HepG2 (cell line): ENCODE data around the gene INO80B. TPM values are rescaled to one million over a fixed set of nuclear protein-coding genes. Genes with fewer than 3 reads are reported as not detected.

Experiments used
- ARNTL ChIP-seq: sonication (generic); formaldehyde crosslinking; IDR thresholded peaks from 2 replicates; pipeline ENCODE4 v1.4.0; 2020; ENCODE audit warnings: mild to moderate bottlenecking, missing genetic modification reagents
- BRCA1 ChIP-seq: sonication (generic); formaldehyde crosslinking; IDR thresholded peaks from 2 replicates; pipeline ENCODE4 v1.4.0; 2020; ENCODE audit warnings: missing genetic modification reagents
- EZH2 ChIP-seq: conservative IDR thresholded peaks from 2 replicates; pipeline ENCODE4 v1.6.1; 2012; ENCODE audit warnings: mild to moderate bottlenecking, low read depth, low read length, moderate library complexity
- GPN1 ChIP-seq: sonication (generic); formaldehyde crosslinking; IDR thresholded peaks from 2 replicates; pipeline ENCODE4 v1.5.1; 2020; ENCODE audit warnings: missing genetic modification reagents, borderline replicate concordance
- HDAC1 ChIP-seq: sonication (generic); formaldehyde crosslinking; IDR thresholded peaks from 2 replicates; pipeline ENCODE4 v1.5.1; 2020; ENCODE audit warnings: mild to moderate bottlenecking, missing genetic modification reagents
- HHEX ChIP-seq: IDR thresholded peaks from 2 replicates; pipeline ENCODE4 v1.6.1; 2016; ENCODE audit warnings: control low read depth
- LCORL ChIP-seq, 2 experiments: fragments of 450-650 bp in 1 of 2; sonication (generic) in 1 of 2; formaldehyde crosslinking in 1 of 2; IDR thresholded peaks; 2 replicates each; pipeline versions ENCODE4 v1.5.0 to v1.6.1; 2017 to 2020; ENCODE audit warnings: antibody characterized with exemption in 1 of 2, missing genetic modification reagents in 1 of 2
- NRL ChIP-seq: sonication (generic); formaldehyde crosslinking; IDR thresholded peaks from 2 replicates; pipeline ENCODE4 v1.5.0; 2020; ENCODE audit warnings: missing genetic modification reagents, mild to moderate bottlenecking, moderate library complexity, borderline replicate concordance
- ONECUT2 ChIP-seq: sonication (generic); formaldehyde crosslinking; IDR thresholded peaks from 2 replicates; pipeline ENCODE4 v1.4.0; 2020; ENCODE audit warnings: missing genetic modification reagents
- PRPF4 ChIP-seq: fragments of 200-400 bp; formaldehyde crosslinking; IDR thresholded peaks from 2 replicates; pipeline ENCODE4 v1.6.1; 2016; ENCODE audit warnings: low read length, low read depth; ENCODE audit not compliant: poor library complexity, severe bottlenecking
- RARG ChIP-seq: sonication (generic); formaldehyde crosslinking; IDR thresholded peaks from 2 replicates; pipeline ENCODE4 v1.4.0; 2020; ENCODE audit warnings: low read depth, mild to moderate bottlenecking, missing genetic modification reagents
- REL ChIP-seq: sonication (generic); formaldehyde crosslinking; conservative IDR thresholded peaks from 2 replicates; pipeline ENCODE4 v1.8.0; 2022; ENCODE audit warnings: mild to moderate bottlenecking, missing genetic modification reagents, moderate library complexity
- RORA ChIP-seq: sonication (generic); formaldehyde crosslinking; IDR thresholded peaks from 2 replicates; pipeline ENCODE4 v1.5.0; 2020; ENCODE audit warnings: mild to moderate bottlenecking, missing genetic modification reagents, moderate library complexity
- SMYD3 ChIP-seq: sonication (generic); formaldehyde crosslinking; IDR thresholded peaks from 2 replicates; pipeline ENCODE4 v1.8.1; 2023; ENCODE audit warnings: mild to moderate bottlenecking, missing genetic modification reagents
- SP1 ChIP-seq, 2 experiments: fragments of 450-650 bp in 1 of 2; sonication (generic) in 1 of 2; formaldehyde crosslinking in 1 of 2; IDR thresholded peaks; 2 replicates each; pipeline versions ENCODE4 v1.4.0 to v1.6.1; 2016 to 2020; ENCODE audit warnings: missing genetic modification reagents in 1 of 2
- SRF ChIP-seq: IDR thresholded peaks from 2 replicates; pipeline ENCODE4 v1.6.1; 2011; ENCODE audit warnings: mild to moderate bottlenecking, low read depth, low read length, moderate library complexity
- YY1 ChIP-seq: IDR thresholded peaks from 2 replicates; pipeline ENCODE4 v1.6.1; 2011; ENCODE audit warnings: low read length, low read depth, moderate library complexity, mild to moderate bottlenecking; ENCODE audit not compliant: insufficient read depth, insufficient replicate concordance
- ZKSCAN5 ChIP-seq: sonication (generic); formaldehyde crosslinking; IDR thresholded peaks from 2 replicates; pipeline ENCODE4 v1.5.1; 2020; ENCODE audit warnings: mild to moderate bottlenecking, missing genetic modification reagents
- ZNF326 ChIP-seq: sonication (generic); formaldehyde crosslinking; IDR thresholded peaks from 2 replicates; pipeline ENCODE4 v1.4.0; 2020; ENCODE audit warnings: missing genetic modification reagents, borderline replicate concordance
- ZNF430 ChIP-seq: sonication (generic); formaldehyde crosslinking; IDR thresholded peaks from 2 replicates; pipeline ENCODE4 v1.9.0; 2021; ENCODE audit warnings: mild to moderate bottlenecking, missing genetic modification reagents
- ZNF781 ChIP-seq: sonication (generic); formaldehyde crosslinking; IDR thresholded peaks from 2 replicates; pipeline ENCODE4 v1.5.1; 2020; ENCODE audit warnings: borderline replicate concordance, mild to moderate bottlenecking, missing genetic modification reagents; ENCODE audit errors: not compliant biosample characterization
- polyA plus RNA-seq, 8 experiments: library from polyadenylated mRNA; depleted of rRNA in 3 of 8; stranded (reverse) in 7 of 8; unstranded in 1 of 8; fragments of >200 nt; fragmentation: Illumina TruSeq in 4 of 8; extraction: Trizol in 4 of 8; gene quantifications; 2 replicates each; pipeline versions ENCODE4 v1.2.1 to v1.2.3, GENCODE V29; 2011 to 2016; ENCODE audit warnings: low read depth in 4 of 8, missing spikeins in 1 of 8, mixed read lengths in 1 of 8; ENCODE audit not compliant: insufficient read depth in 1 of 8
- total RNA-seq, 5 experiments: library from RNA; depleted of rRNA; stranded (reverse); fragments of >200 nt; fragmentation: Illumina TruSeq; extraction: Trizol; gene quantifications; 2 replicates each; pipeline ENCODE4 v1.2.3, GENCODE V29; 2016; ENCODE audit warnings: low read depth in 1 of 5
- TF ChIP-seq, protein P1 (sequence below): sonication (generic); formaldehyde crosslinking; IDR thresholded peaks from 2 replicates; pipeline ENCODE4 v1.4.0; 2020; ENCODE audit warnings: mild to moderate bottlenecking, missing genetic modification reagents
- TF ChIP-seq, protein P2 (sequence below): sonication (generic); formaldehyde crosslinking; conservative IDR thresholded peaks from 2 replicates; pipeline ENCODE4 v1.4.0; 2020; ENCODE audit warnings: missing genetic modification reagents
- TF ChIP-seq, protein P3 (sequence below): sonication (generic); formaldehyde crosslinking; IDR thresholded peaks from 2 replicates; pipeline ENCODE4 v1.5.0; 2020; ENCODE audit warnings: mild to moderate bottlenecking, missing genetic modification reagents, borderline replicate concordance
- TF ChIP-seq, protein P4 (sequence below): sonication (generic); formaldehyde crosslinking; IDR thresholded peaks from 2 replicates; pipeline ENCODE4 v1.4.0; 2020; ENCODE audit warnings: missing genetic modification reagents, borderline replicate concordance

Gene INO80B
- total and polyA plus RNA-seq, 2 of the 13 experiments (the other 11 are each of a cell fraction or from before 2014, with no cell fraction given) = 6.2 to 14.5 TPM

DNA sequence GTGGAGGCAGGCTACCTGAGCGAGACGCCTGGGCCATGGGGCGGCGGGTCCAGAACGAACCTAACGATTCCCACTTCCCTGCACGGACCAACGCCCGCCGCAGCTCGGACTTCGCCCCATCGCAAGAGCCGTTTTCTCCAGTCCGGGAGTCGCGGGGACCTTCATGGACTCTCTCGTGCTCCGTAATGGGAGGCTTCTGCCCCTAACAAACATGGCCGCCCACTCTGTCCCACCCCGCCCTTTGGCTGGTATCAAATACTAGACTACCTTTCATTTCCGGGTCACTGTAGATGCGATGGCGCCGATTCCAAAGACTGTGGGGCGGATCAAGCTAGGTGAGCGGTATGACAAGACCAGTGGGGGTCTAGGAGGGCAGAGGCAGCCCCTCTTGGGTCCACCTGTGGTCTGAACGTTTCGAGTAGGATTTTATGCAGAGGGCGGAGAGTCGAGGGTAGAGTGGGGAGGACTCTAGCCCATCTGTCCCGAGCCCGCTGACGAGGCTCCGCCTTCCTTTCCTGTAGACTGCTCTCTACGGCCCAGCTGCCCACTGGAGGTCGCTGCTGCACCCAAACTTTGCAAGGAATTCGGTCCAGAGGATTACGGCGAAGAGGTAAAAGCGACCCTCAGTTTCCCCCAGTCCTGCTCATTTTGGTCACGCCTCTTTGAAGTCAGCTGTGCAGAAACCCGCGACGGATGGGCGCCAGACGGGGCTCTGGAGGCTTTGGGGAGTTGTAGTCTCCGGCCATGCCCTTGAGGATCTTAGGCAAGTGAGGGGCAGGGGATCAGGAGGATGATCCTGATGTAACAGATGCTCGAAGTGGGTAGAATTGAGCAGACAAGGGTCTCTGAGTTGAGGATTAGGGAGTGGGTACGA, 28.2 kb downstream of the INO80B start, which contains the start of the genes CCDC142 and TTC31 (continued):
- TF ChIP-seq, protein P1, sequence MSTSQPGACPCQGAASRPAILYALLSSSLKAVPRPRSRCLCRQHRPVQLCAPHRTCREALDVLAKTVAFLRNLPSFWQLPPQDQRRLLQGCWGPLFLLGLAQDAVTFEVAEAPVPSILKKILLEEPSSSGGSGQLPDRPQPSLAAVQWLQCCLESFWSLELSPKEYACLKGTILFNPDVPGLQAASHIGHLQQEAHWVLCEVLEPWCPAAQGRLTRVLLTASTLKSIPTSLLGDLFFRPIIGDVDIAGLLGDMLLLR = peak; percentile 88
- TF ChIP-seq PRPF4 (no peak), LCORL (IDR thresholded peaks at IDR 0.05) (no peak), LCORL (CRISPR knock-in tag; IDR thresholded peaks at IDR 0.05) (peak; percentile 83), ZNF326 (no peak), NRL (CRISPR knock-in tag) (no peak; the same call in 1 of the 2 replicates), ARNTL (CRISPR knock-in tag) (peak; percentile 47; the same call in 1 of the 2 replicates), BRCA1 (CRISPR knock-in tag) (peak; percentile 85; the same call in 1 of the 2 replicates), ZKSCAN5 (CRISPR knock-in tag) (no peak), ZNF781 (peak; percentile 60), RORA (no peak), SMYD3 (CRISPR knock-in tag) (peak; percentile 26), SRF (peak; percentile 39; the same call in 1 of the 2 replicates), SP1 (IDR thresholded peaks at IDR 0.05) (no peak), SP1 (CRISPR knock-in tag; IDR thresholded peaks at IDR 0.05) (peak; percentile 54), YY1 (peak; percentile 100), ONECUT2 (CRISPR knock-in tag) (no peak), REL (CRISPR knock-in tag) (peak; percentile 23; the same call in 1 of the 2 replicates), RARG (no peak; the same call in 1 of the 2 replicates), ZNF430 (peak; percentile 92), HHEX (CRISPR knock-in tag) (peak; percentile 58; the same call in 1 of the 2 replicates), HDAC1 (CRISPR knock-in tag) (peak; percentile 96), EZH2 (no peak), GPN1 (no peak)
- TF ChIP-seq, protein P2, sequence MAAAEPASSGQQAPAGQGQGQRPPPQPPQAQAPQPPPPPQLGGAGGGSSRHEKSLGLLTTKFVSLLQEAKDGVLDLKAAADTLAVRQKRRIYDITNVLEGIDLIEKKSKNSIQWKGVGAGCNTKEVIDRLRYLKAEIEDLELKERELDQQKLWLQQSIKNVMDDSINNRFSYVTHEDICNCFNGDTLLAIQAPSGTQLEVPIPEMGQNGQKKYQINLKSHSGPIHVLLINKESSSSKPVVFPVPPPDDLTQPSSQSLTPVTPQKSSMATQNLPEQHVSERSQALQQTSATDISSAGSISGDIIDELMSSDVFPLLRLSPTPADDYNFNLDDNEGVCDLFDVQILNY (CRISPR knock-in tag) = no peak
- TF ChIP-seq, protein P3, sequence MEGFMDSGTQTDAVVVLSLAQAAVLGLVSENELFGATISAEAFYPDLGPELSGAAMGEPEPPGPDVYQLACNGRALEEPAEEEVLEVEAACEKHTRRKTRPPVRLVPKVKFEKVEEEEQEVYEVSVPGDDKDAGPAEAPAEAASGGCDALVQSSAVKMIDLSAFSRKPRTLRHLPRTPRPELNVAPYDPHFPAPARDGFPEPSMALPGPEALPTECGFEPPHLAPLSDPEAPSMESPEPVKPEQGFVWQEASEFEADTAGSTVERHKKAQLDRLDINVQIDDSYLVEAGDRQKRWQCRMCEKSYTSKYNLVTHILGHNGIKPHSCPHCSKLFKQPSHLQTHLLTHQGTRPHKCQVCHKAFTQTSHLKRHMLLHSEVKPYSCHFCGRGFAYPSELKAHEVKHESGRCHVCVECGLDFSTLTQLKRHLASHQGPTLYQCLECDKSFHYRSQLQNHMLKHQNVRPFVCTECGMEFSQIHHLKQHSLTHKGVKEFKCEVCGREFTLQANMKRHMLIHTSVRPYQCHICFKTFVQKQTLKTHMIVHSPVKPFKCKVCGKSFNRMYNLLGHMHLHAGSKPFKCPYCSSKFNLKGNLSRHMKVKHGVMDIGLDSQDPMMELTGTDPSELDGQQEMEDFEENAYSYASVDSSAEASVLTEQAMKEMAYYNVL (CRISPR knock-in tag) = peak; percentile 31
- TF ChIP-seq, protein P4, sequence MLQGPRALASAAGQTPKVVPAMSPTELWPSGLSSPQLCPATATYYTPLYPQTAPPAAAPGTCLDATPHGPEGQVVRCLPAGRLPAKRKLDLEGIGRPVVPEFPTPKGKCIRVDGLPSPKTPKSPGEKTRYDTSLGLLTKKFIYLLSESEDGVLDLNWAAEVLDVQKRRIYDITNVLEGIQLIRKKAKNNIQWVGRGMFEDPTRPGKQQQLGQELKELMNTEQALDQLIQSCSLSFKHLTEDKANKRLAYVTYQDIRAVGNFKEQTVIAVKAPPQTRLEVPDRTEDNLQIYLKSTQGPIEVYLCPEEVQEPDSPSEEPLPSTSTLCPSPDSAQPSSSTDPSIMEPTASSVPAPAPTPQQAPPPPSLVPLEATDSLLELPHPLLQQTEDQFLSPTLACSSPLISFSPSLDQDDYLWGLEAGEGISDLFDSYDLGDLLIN (CRISPR knock-in tag) = no peak; the same call in 1 of the 2 replicates
